Measurements from ENCODE around the gene MEX3D. TPM values are rescaled to one million over a fixed set of nuclear protein-coding genes. Genes with fewer than 3 reads are reported as not detected.

The MEX3D gene
- total and polyA plus RNA-seq, 5 donors = 4.4 to 12.4 (median 11.0) TPM

- H3K4me1 ChIP-seq (ENCODE audit: control insufficient read depth, insufficient read depth, low read length) = peaks cover 6% of the 10 kb centered on the region
- no peaks in the 10 kb centered on the region for H3K9me3 ChIP-seq (ENCODE audit: control insufficient read depth, low read length)
- DNase-seq = peak in 1 of 3 donors; percentile 56
- H3K4me3 ChIP-seq (ENCODE audit: low read length) = no peak overlapping the region
- ATAC-seq = no peak
- H3K27me3 ChIP-seq (ENCODE audit: control insufficient read depth, insufficient read depth) = no peaks in the 10 kb centered on the region
- intact Hi-C loops (cut with DNase I) = no loop called here
- 51% methylated on average over 10 of the region's 10 CpGs for WGBS
- H3K27ac ChIP-seq (ENCODE audit: low read length) = no peak overlapping the region
These were observed 25.3 kb upstream of the MEX3D start for GRCh38 chr19:1593501-1593772.

GRCh38 chr19:1592755-1593500 lies 24.8 kb upstream of the MEX3D start, which contains the start of gene MBD3:
Gene MBD3 (minus strand): TSS chr19:1592865. CDS start chr19:1592631, 234 bp downstream.
- WGBS = 2% methylated on average over 68 of the region's 68 CpGs
- Histone ChIP-seq H3K4me3 (ENCODE audit: low read length) (peak within 1 kb of the TSS; percentile 91), H3K4me1 (ENCODE audit: control insufficient read depth, insufficient read depth, low read length) (peaks cover 6% of the 10 kb centered on the region), H3K27ac (ENCODE audit: low read length) (peak within 1 kb of the TSS; percentile 98), H3K9me3 (ENCODE audit: control insufficient read depth, low read length) (no peaks in the 10 kb centered on the region), H3K27me3 (ENCODE audit: control insufficient read depth, insufficient read depth) (no peaks in the 10 kb centered on the region)
- DNase-seq = peak; percentile 94 to 97 (median 97)
- intact Hi-C loops (cut with DNase I) = no loop called here
- ATAC-seq = peak; percentile 90 to 95

GRCh38 chr19:1592024-1592754 lies 24.1 kb upstream of the MEX3D start:
- peak; percentile 90 to 97 (median 96) for DNase-seq
- intact Hi-C loops (cut with DNase I) = no loop called here
- H3K27ac ChIP-seq (ENCODE audit: low read length) = peak overlapping the region; percentile 98
- H3K27me3 ChIP-seq (ENCODE audit: control insufficient read depth, insufficient read depth) = no peaks in the 10 kb centered on the region
- H3K4me3 ChIP-seq (ENCODE audit: low read length) = peak overlapping the region; percentile 91
- H3K9me3 ChIP-seq (ENCODE audit: control insufficient read depth, low read length) = no peaks in the 10 kb centered on the region
- ATAC-seq = peak; percentile 85 to 86
- peaks cover 6% of the 10 kb centered on the region for H3K4me1 ChIP-seq (ENCODE audit: control insufficient read depth, insufficient read depth, low read length)
- under 1% methylated on average over 94 of the region's 94 CpGs for WGBS

GRCh38 chr19:1591421-1592023 lies 23.4 kb upstream of the MEX3D start:
- peak overlapping the region; percentile 59 for H3K27ac ChIP-seq (ENCODE audit: low read length)
- peak overlapping the region; percentile 91 for H3K4me3 ChIP-seq (ENCODE audit: low read length)
- ATAC-seq (peak in 1 of 2 donors; percentile 4), DNase-seq (peak in 1 of 3 donors; percentile 66)
- no peaks in the 10 kb centered on the region for H3K9me3 ChIP-seq (ENCODE audit: control insufficient read depth, low read length)
- no peaks in the 10 kb centered on the region for H3K27me3 ChIP-seq (ENCODE audit: control insufficient read depth, insufficient read depth)
- WGBS = 3% methylated on average over 31 of the region's 31 CpGs
- intact Hi-C loops (cut with DNase I) = no loop called here
- H3K4me1 ChIP-seq (ENCODE audit: control insufficient read depth, insufficient read depth, low read length) = peaks cover 6% of the 10 kb centered on the region

GRCh38 chr19:1590641-1591397 lies 22.7 kb upstream of the MEX3D start:
- DNase-seq (no peak), ATAC-seq (no peak)
- H3K4me1 ChIP-seq (ENCODE audit: control insufficient read depth, insufficient read depth, low read length) = peaks cover 6% of the 10 kb centered on the region
- H3K27me3 ChIP-seq (ENCODE audit: control insufficient read depth, insufficient read depth) = no peaks in the 10 kb centered on the region
- no peaks in the 10 kb centered on the region for H3K9me3 ChIP-seq (ENCODE audit: control insufficient read depth, low read length)
- WGBS = 30% methylated on average over 10 of the region's 10 CpGs
- intact Hi-C loops (cut with DNase I) = no loop called here
- peak overlapping the region; percentile 91 for H3K4me3 ChIP-seq (ENCODE audit: low read length)
- H3K27ac ChIP-seq (ENCODE audit: low read length) = no peak overlapping the region

- Histone ChIP-seq H3K27ac (ENCODE audit: low read length) (no peak overlapping the region), H3K9me3 (ENCODE audit: control insufficient read depth, low read length) (no peaks in the 10 kb centered on the region), H3K4me3 (ENCODE audit: low read length) (no peak overlapping the region), H3K27me3 (ENCODE audit: control insufficient read depth, insufficient read depth) (no peaks in the 10 kb centered on the region), H3K4me1 (ENCODE audit: control insufficient read depth, insufficient read depth, low read length) (peaks cover 6% of the 10 kb centered on the region)
- 69% methylated on average over 9 of the region's 9 CpGs for WGBS
- intact Hi-C loops (cut with DNase I) = no loop called here
- no peak for DNase-seq
- no peak for ATAC-seq
These were observed 19.7 kb upstream of the MEX3D start for GRCh38 chr19:1587872-1588271.

- 89% methylated on average over 13 of the region's 13 CpGs for WGBS
- ATAC-seq = no peak
- Histone ChIP-seq H3K4me3 (ENCODE audit: low read length) (no peak overlapping the region), H3K4me1 (ENCODE audit: control insufficient read depth, insufficient read depth, low read length) (no peaks in the 10 kb centered on the region), H3K27ac (ENCODE audit: low read length) (no peak overlapping the region), H3K27me3 (ENCODE audit: control insufficient read depth, insufficient read depth) (no peaks in the 10 kb centered on the region), H3K9me3 (ENCODE audit: control insufficient read depth, low read length) (no peaks in the 10 kb centered on the region)
- peak in 1 of 3 donors; percentile 65 for DNase-seq
- intact Hi-C loops (cut with DNase I) = no loop called here
These were observed 17.1 kb upstream of the MEX3D start for GRCh38 chr19:1585243-1585580.

- H3K27me3 ChIP-seq (ENCODE audit: control insufficient read depth, insufficient read depth) = no peaks in the 10 kb centered on the region
- intact Hi-C loops (cut with DNase I) = no loop called here
- ATAC-seq (no peak), DNase-seq (peak in 2 of 3 donors; percentile 50 to 64)
- 88% methylated on average over 87 of the region's 87 CpGs for WGBS
- H3K4me1 ChIP-seq (ENCODE audit: control insufficient read depth, insufficient read depth, low read length) = no peaks in the 10 kb centered on the region
- H3K9me3 ChIP-seq (ENCODE audit: control insufficient read depth, low read length) = no peaks in the 10 kb centered on the region
- no peak overlapping the region for H3K4me3 ChIP-seq (ENCODE audit: low read length)
- no peak overlapping the region for H3K27ac ChIP-seq (ENCODE audit: low read length)
These were observed 16.5 kb upstream of the MEX3D start for GRCh38 chr19:1584500-1585242.

GRCh38 chr19:1582201-1582600 lies 14.1 kb upstream of the MEX3D start:
- ATAC-seq (no peak), DNase-seq (no peak)
- Histone ChIP-seq H3K4me3 (ENCODE audit: low read length) (no peak overlapping the region), H3K4me1 (ENCODE audit: control insufficient read depth, insufficient read depth, low read length) (no peaks in the 10 kb centered on the region), H3K27ac (ENCODE audit: low read length) (no peak overlapping the region), H3K9me3 (ENCODE audit: control insufficient read depth, low read length) (no peaks in the 10 kb centered on the region), H3K27me3 (ENCODE audit: control insufficient read depth, insufficient read depth) (no peaks in the 10 kb centered on the region)
- intact Hi-C loops (cut with DNase I) = no loop called here
- WGBS = 90% methylated on average over 9 of the region's 9 CpGs

- intact Hi-C loops (cut with DNase I) = no loop called here
- H3K27me3 ChIP-seq (ENCODE audit: control insufficient read depth, insufficient read depth) = no peaks in the 10 kb centered on the region
- H3K4me1 ChIP-seq (ENCODE audit: control insufficient read depth, insufficient read depth, low read length) = no peaks in the 10 kb centered on the region
- 92% methylated on average over 22 of the region's 22 CpGs for whole genome bisulfite sequencing
- H3K27ac ChIP-seq (ENCODE audit: low read length) = no peak overlapping the region
- DNase-seq = no peak
- ATAC-seq = no peak
- no peaks in the 10 kb centered on the region for H3K9me3 ChIP-seq (ENCODE audit: control insufficient read depth, low read length)
- H3K4me3 ChIP-seq (ENCODE audit: low read length) = no peak overlapping the region
These were observed 12.8 kb upstream of the MEX3D start for GRCh38 chr19:1580957-1581356.

Measured in right cardiac atrium (tissue), 5 donors.